Neural crest cell (in vitro differentiated cells): ENCODE measurements around the gene FAF1. TPM values are rescaled to one million over a fixed set of nuclear protein-coding genes. Genes with fewer than 3 reads are reported as not detected.

Source experiments
- DNase-seq: peaks from one replicate; pipeline ENCODE4 v3.0.0; 2021; ENCODE audit warnings: low read depth, mixed read lengths, low spot score
- H3K27ac Mint-ChIP-seq: one replicate; pipeline ENCODE4 v1.8.0; 2021; ENCODE audit warnings: mild to moderate bottlenecking, mixed read lengths; ENCODE audit not compliant: unreplicated experiment
- H3K27me3 Mint-ChIP-seq: 2 replicates; pipeline ENCODE4 v1.8.0; 2021; ENCODE audit warnings: low read depth, mild to moderate bottlenecking, mixed read lengths
- H3K36me3 Mint-ChIP-seq: 2 replicates; pipeline ENCODE4 v1.8.0; 2021; ENCODE audit warnings: low read depth, mild to moderate bottlenecking, mixed read lengths
- H3K4me1 Mint-ChIP-seq: 2 replicates; pipeline ENCODE4 v1.8.0; 2021; ENCODE audit warnings: mixed read lengths
- H3K4me3 Mint-ChIP-seq: one replicate; pipeline ENCODE4 v1.8.0; 2021; ENCODE audit warnings: mild to moderate bottlenecking, mixed read lengths
- H3K9me3 Mint-ChIP-seq: 2 replicates; pipeline ENCODE4 v1.8.0; 2021; ENCODE audit warnings: mixed read lengths
- CTCF ChIP-seq: fragments of 200-600 bp; sonication (generic); conservative IDR thresholded peaks from 2 replicates; pipeline ENCODE4 v1.5.0; 2021; ENCODE audit warnings: antibody characterized with exemption, mild to moderate bottlenecking
- total RNA-seq: library from RNA; stranded (reverse); gene quantifications from 2 replicates; pipeline ENCODE4 v1.2.1, GENCODE V29; 2021

Gene FAF1
- total RNA-seq, 1 donor from 2014 or later, result 73.0 TPM

GRCh38 chr1:50497007-50497406, 463.1 kb downstream of the FAF1 start:
- H3K4me1 Mint-ChIP-seq, result no peaks in the 10 kb centered on the region
- H3K27ac Mint-ChIP-seq, result no peak overlapping the region
- TF ChIP-seq CTCF, result no peak
- H3K36me3 Mint-ChIP-seq, result peaks cover 39% of the 10 kb centered on the region
- no peak for DNase-seq
- H3K4me3 Mint-ChIP-seq, result no peak overlapping the region
- H3K27me3 Mint-ChIP-seq, result no peaks in the 10 kb centered on the region
- H3K9me3 Mint-ChIP-seq, result peaks cover 5% of the 10 kb centered on the region

- H3K4me1 Mint-ChIP-seq, result no peaks in the 10 kb centered on the region
- H3K27ac Mint-ChIP-seq, result no peak overlapping the region
- no peak for TF ChIP-seq CTCF
These were observed 466.4 kb downstream of the FAF1 start for GRCh38 chr1:50493710-50494109.

GRCh38 chr1:50492142-50492541, 467.9 kb downstream of the FAF1 start:
- Mint-ChIP-seq H3K9me3 (peaks cover 5% of the 10 kb centered on the region), H3K27me3 (no peaks in the 10 kb centered on the region), H3K4me3 (no peak overlapping the region), H3K27ac (no peak overlapping the region), H3K36me3 (peaks cover 31% of the 10 kb centered on the region), H3K4me1 (no peaks in the 10 kb centered on the region)
- TF ChIP-seq CTCF, result no peak
- no peak for DNase-seq

More at GRCh38 chr1:50493710-50494109, 466.4 kb downstream of the FAF1 start:
- peaks cover 5% of the 10 kb centered on the region for H3K9me3 Mint-ChIP-seq
- DNase-seq, result no peak
- H3K27me3 Mint-ChIP-seq, result no peaks in the 10 kb centered on the region
- peaks cover 41% of the 10 kb centered on the region for H3K36me3 Mint-ChIP-seq
- H3K4me3 Mint-ChIP-seq, result no peak overlapping the region

GRCh38 chr1:50491142-50491541, 468.9 kb downstream of the FAF1 start:
- Mint-ChIP-seq H3K27me3 (no peaks in the 10 kb centered on the region), H3K4me3 (no peak overlapping the region), H3K4me1 (no peaks in the 10 kb centered on the region), H3K9me3 (peaks cover 2% of the 10 kb centered on the region), H3K27ac (peak overlapping the region; percentile 63), H3K36me3 (peaks cover 22% of the 10 kb centered on the region)
- no peak for DNase-seq
- no peak for TF ChIP-seq CTCF

- Mint-ChIP-seq H3K27me3 (no peaks in the 10 kb centered on the region), H3K4me1 (no peaks in the 10 kb centered on the region), H3K36me3 (peaks cover 21% of the 10 kb centered on the region), H3K9me3 (no peaks in the 10 kb centered on the region), H3K4me3 (no peak overlapping the region), H3K27ac (no peak overlapping the region)
- no peak for DNase-seq
- no peak for TF ChIP-seq CTCF
These were observed 469.4 kb downstream of the FAF1 start for GRCh38 chr1:50490640-50491039.

DNA sequence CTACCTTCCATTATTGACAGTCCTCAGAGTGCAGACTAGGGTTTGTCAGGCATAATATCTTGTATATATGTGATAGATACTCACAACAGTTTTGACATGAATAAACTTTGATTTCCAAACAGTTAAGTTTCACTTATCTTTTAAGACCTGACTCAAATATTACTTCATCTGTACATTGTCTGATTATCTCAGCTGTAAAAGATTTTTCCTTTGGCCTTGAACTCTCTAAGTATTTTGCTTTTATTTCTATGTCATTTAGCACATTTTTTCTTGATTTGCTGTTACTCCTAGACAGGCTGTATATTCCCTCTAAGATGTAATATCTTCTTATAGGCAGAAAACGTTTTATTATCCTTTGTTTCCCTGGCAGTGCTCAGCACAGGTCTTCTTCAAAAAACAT, 471.2 kb downstream of the FAF1 start:
- peaks cover 16% of the 10 kb centered on the region for H3K36me3 Mint-ChIP-seq
- TF ChIP-seq CTCF, result no peak
- DNase-seq, result no peak
- H3K27me3 Mint-ChIP-seq, result no peaks in the 10 kb centered on the region
- no peak overlapping the region for H3K27ac Mint-ChIP-seq
- H3K9me3 Mint-ChIP-seq, result no peaks in the 10 kb centered on the region
- H3K4me1 Mint-ChIP-seq, result no peaks in the 10 kb centered on the region
- H3K4me3 Mint-ChIP-seq, result no peak overlapping the region
